ENCODE measurements around the gene DNAAF5. TPM values are rescaled to one million over a fixed set of nuclear protein-coding genes. Genes with fewer than 3 reads are reported as not detected.
"Not testable (repeated sequence)": the region's sequence is repeated elsewhere in the genome, so short reads cannot be mapped to it uniquely, and the experiment has no call there.

The DNAAF5 gene
- total and polyA plus RNA-seq, 9 of the 15 experiments (the other 6 are each of a cell fraction or from before 2014, with no cell fraction given), result 3.1 to 69.7 (median 19.1) TPM

DNA sequence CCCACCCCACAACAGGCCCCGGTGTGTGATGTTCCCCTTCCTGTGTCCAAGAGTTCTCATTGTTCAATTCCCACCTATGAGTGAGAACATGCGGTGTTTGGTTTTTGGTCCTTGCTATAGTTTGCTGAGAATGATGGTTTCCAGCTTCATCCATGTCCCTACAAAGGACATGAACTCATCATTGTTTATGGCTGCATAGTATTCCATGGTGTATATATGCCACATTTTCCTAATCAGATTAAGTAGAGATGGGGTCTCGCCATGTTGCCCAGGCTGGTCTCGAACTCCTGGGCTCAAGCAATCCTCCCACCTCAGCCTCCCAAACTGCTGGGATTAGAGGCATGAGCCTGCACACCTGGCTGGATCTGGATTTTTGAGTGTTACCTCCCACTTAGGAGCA lies 77.3 kb downstream of the DNAAF5 start:
- in situ Hi-C loops (cut with MboI); H3K27me3 ChIP-seq (ENCODE audit: control insufficient read depth in 2 of 2, insufficient read depth in 2 of 2, low read length in 2 of 2); H4K20me1 ChIP-seq (replicated peaks; ENCODE audit: control insufficient read depth, insufficient read depth, low read length); H3K9me3 ChIP-seq (replicated peaks; ENCODE audit: control insufficient read depth, insufficient read depth, low read depth, low read length); H3K36me3 ChIP-seq (ENCODE audit: control insufficient read depth, insufficient read depth, low read length); H3K4me3 ChIP-seq; H3K4me2 ChIP-seq (ENCODE audit: insufficient read depth, low read length); DNase-seq (ENCODE audit: extremely low read depth in 1 of 4, low spot score in 3 of 4); H3K9me1 ChIP-seq (ENCODE audit: control insufficient read depth, insufficient read depth, low read length); H2AFZ ChIP-seq (ENCODE audit: low read depth, low read length); CTCF ChIA-PET (ENCODE audit: low intra/inter-chr PET ratio); H3K4me1 ChIP-seq (replicated peaks in 1 of 2; ENCODE audit: control insufficient read depth in 2 of 2, insufficient read depth in 2 of 2, low read length in 2 of 2); ATAC-seq; FAIRE-seq; intact Hi-C loops (cut with micrococcal nuclease); BruUV-seq (replicated peaks); H3K27ac ChIP-seq (ENCODE audit: extremely low read depth, low read depth, low read length); H3K9ac ChIP-seq (ENCODE audit: insufficient read depth in 1 of 2, low read depth in 2 of 2, low read length in 2 of 2); H3K79me2 ChIP-seq (ENCODE audit: control insufficient read depth, insufficient read depth, low read length): not testable (repeated sequence)
- POLR2A ChIA-PET, result interaction anchor here (0.5 kb wide), 1 partner anchor 366 kb away, joined by 3 read pairs; no protein-coding TSS in a partner anchor
- 61% methylated on average over 4 of the region's 4 CpGs for WGBS (ENCODE audit: insufficient coverage, low coverage, missing lambda C conversion rate)
- TF ChIP-seq ZNF146 (CRISPR knock-in tag; IDR thresholded peaks at IDR 0.05; ENCODE audit: unreplicated experiment) (peak; percentile 57), BCOR (IDR thresholded peaks at IDR 0.05) (peak; percentile 25; the same call in 1 of the 2 replicates)

DNA sequence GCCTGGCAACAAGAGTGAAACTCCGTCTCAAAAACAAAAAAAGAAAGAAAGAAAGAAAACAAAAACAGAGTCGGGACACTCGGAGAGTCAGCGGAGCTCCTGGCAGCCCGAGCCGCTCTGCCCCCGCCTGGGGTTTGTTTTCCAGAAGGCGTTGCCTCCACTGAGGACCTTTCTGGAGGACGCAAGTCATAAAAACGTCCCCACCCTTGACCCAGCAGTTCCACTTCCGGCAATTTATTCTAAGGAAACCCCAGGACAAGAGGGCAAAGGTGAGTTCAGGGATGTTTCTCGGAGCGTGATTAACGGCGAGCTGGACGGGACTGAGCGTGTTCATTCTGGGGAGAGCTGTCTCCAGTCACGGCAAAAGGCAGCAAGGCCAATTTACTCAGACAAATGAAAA lies 78.8 kb downstream of the DNAAF5 start:
- ChIA-PET POLR2A (interaction anchor here (0.5 kb wide), 1 partner anchor 80 kb away, joined by 3 read pairs; no protein-coding TSS in a partner anchor), CTCF (ENCODE audit: low intra/inter-chr PET ratio) (no interaction called here)
- Histone ChIP-seq H3K27ac (ENCODE audit: extremely low read depth, low read depth, low read length) (no peak overlapping the region), H4K20me1 (replicated peaks; ENCODE audit: control insufficient read depth, insufficient read depth, low read length) (no peaks in the 10 kb centered on the region), H3K4me1 (replicated peaks in 1 of 2; ENCODE audit: control insufficient read depth in 2 of 2, insufficient read depth in 2 of 2, low read length in 2 of 2) (peaks cover 0 to 6% of the 10 kb centered on the region in 2 experiments; a peak in 2 of 5 replicates), H3K36me3 (ENCODE audit: control insufficient read depth, insufficient read depth, low read length) (no peaks in the 10 kb centered on the region), H3K79me2 (ENCODE audit: control insufficient read depth, insufficient read depth, low read length) (no peaks in the 10 kb centered on the region), H2AFZ (ENCODE audit: low read depth, low read length) (no peak overlapping the region), H3K9ac (ENCODE audit: insufficient read depth in 1 of 2, low read depth in 2 of 2, low read length in 2 of 2) (no peak overlapping the region), H3K4me2 (ENCODE audit: insufficient read depth, low read length) (no peak overlapping the region), H3K9me1 (ENCODE audit: control insufficient read depth, insufficient read depth, low read length) (no peaks in the 10 kb centered on the region), H3K27me3 (ENCODE audit: control insufficient read depth in 2 of 2, insufficient read depth in 2 of 2, low read length in 2 of 2) (no peaks in the 10 kb centered on the region), H3K4me3 (no peak overlapping the region), H3K9me3 (replicated peaks; ENCODE audit: control insufficient read depth, insufficient read depth, low read depth, low read length) (no peaks in the 10 kb centered on the region; the same call in 1 of the 2 replicates)
- intact Hi-C loops (cut with micrococcal nuclease), result no loop called here
- no peak for FAIRE-seq
- no peak for DNase-seq (ENCODE audit: extremely low read depth in 1 of 4, low spot score in 3 of 4)
- BruUV-seq (replicated peaks), result no TSS peak
- no peak for ATAC-seq
- in situ Hi-C loops (cut with MboI), result no loop called here
- WGBS (ENCODE audit: insufficient coverage, low coverage, missing lambda C conversion rate), result 68% methylated on average over 14 of the region's 18 CpGs
- TF ChIP-seq BRD4 (IDR thresholded peaks at IDR 0.05), result no peak
- TF ChIP-seq MCM5 (IDR thresholded peaks at IDR 0.05; ENCODE audit: low read depth), result no peak

All from K562 (cell line).